Activated T-helper 1 cell treated with anti-CD3 and anti-CD28 coated beads, Interleukin-12 subunit alpha, Interleukin-12 subunit beta, Interleukin-2, Interleukin-4 antibody, amounts not matched to agents 30 ng/mL and 10 ng/mL and 1 ng/mL, durations not matched to agents 14 hours and 24 hours and 36 hours (primary cell): ENCODE measurements around the gene DNMT1. TPM values are rescaled to one million over a fixed set of nuclear protein-coding genes. Genes with fewer than 3 reads are reported as not detected.

Source experiments
- DNase-seq: peaks from one replicate; pipeline ENCODE4 v3.0.0; 2021; ENCODE audit warnings: low spot score
- H3K27ac Mint-ChIP-seq: one replicate; pipeline ENCODE4 v1.8.0; 2021; ENCODE audit warnings: mild to moderate bottlenecking, mixed read lengths
- H3K27me3 Mint-ChIP-seq: one replicate; pipeline ENCODE4 v1.8.0; 2022; ENCODE audit warnings: mild to moderate bottlenecking, moderate library complexity, mixed read lengths; ENCODE audit not compliant: insufficient read depth
- H3K36me3 Mint-ChIP-seq: one replicate; pipeline ENCODE4 v1.8.0; 2021; ENCODE audit warnings: low read depth, mixed read lengths
- H3K4me1 Mint-ChIP-seq: one replicate; pipeline ENCODE4 v1.8.0; 2021; ENCODE audit warnings: low read depth, mixed read lengths
- H3K4me3 Mint-ChIP-seq: one replicate; pipeline ENCODE4 v1.8.0; 2021; ENCODE audit warnings: mild to moderate bottlenecking, moderate library complexity, mixed read lengths
- H3K9me3 Mint-ChIP-seq: one replicate; pipeline ENCODE4 v1.8.0; 2021; ENCODE audit warnings: mixed read lengths
- intact Hi-C: fragments of 100-400 bp; cut with micrococcal nuclease; formaldehyde crosslinking; loops from one replicate; pipeline ENCODE4 v1.15.1; 2024
- total RNA-seq: library from RNA; stranded (reverse); gene quantifications from 2 replicates; pipeline ENCODE4 v1.2.3, GENCODE V29; 2022

The DNMT1 gene
- total RNA-seq, 1 donor from 2014 or later = 425 TPM

GRCh38 chr19:10120538-10121189 lies 74.1 kb downstream of the DNMT1 start:
- H3K9me3 Mint-ChIP-seq = no peaks in the 10 kb centered on the region
- H3K4me1 Mint-ChIP-seq = peaks cover 11% of the 10 kb centered on the region

GRCh38 chr19:10118960-10119359 lies 75.8 kb downstream of the DNMT1 start:
- Mint-ChIP-seq H3K27ac (peak overlapping the region; percentile 72), H3K27me3 (no peaks in the 10 kb centered on the region), H3K36me3 (peaks cover 27% of the 10 kb centered on the region), H3K4me1 (peaks cover 11% of the 10 kb centered on the region), H3K4me3 (peak overlapping the region; percentile 94), H3K9me3 (no peaks in the 10 kb centered on the region)
- DNase-seq = no peak
- intact Hi-C loops = loop anchor here (1.0 kb wide), 2 partner anchors 13 to 131 kb away; partner anchors contain the start of gene PPAN

More at GRCh38 chr19:10120538-10121189, 74.1 kb downstream of the DNMT1 start:
- no peaks in the 10 kb centered on the region for H3K27me3 Mint-ChIP-seq
- DNase-seq = no peak
- H3K36me3 Mint-ChIP-seq = peaks cover 28% of the 10 kb centered on the region
- H3K27ac Mint-ChIP-seq = no peak overlapping the region
- H3K4me3 Mint-ChIP-seq = no peak overlapping the region
- intact Hi-C loops = loop anchor here (1.0 kb wide), 3 partner anchors 8 to 46 kb away; no protein-coding TSS in a partner anchor

GRCh38 chr19:10116866-10117616 lies 77.7 kb downstream of the DNMT1 start:
- intact Hi-C loops = no loop called here
- no peaks in the 10 kb centered on the region for H3K27me3 Mint-ChIP-seq
- peaks cover 21% of the 10 kb centered on the region for H3K4me1 Mint-ChIP-seq
- no peaks in the 10 kb centered on the region for H3K9me3 Mint-ChIP-seq
- no peak overlapping the region for H3K27ac Mint-ChIP-seq
- H3K4me3 Mint-ChIP-seq = peak overlapping the region; percentile 20
- peaks cover 36% of the 10 kb centered on the region for H3K36me3 Mint-ChIP-seq
- DNase-seq = no peak

GRCh38 chr19:10116085-10116865 lies 78.5 kb downstream of the DNMT1 start:
- no peak overlapping the region for H3K27ac Mint-ChIP-seq
- peak overlapping the region; percentile 30 for H3K4me3 Mint-ChIP-seq
- peaks cover 27% of the 10 kb centered on the region for H3K4me1 Mint-ChIP-seq
- H3K9me3 Mint-ChIP-seq = no peaks in the 10 kb centered on the region
- intact Hi-C loops = no loop called here
- peaks cover 36% of the 10 kb centered on the region for H3K36me3 Mint-ChIP-seq
- H3K27me3 Mint-ChIP-seq = no peaks in the 10 kb centered on the region
- DNase-seq = no peak

- H3K4me3 Mint-ChIP-seq = peak overlapping the region; percentile 30
- H3K27me3 Mint-ChIP-seq = no peaks in the 10 kb centered on the region
- peaks cover 32% of the 10 kb centered on the region for H3K4me1 Mint-ChIP-seq
- H3K27ac Mint-ChIP-seq = no peak overlapping the region
- no peaks in the 10 kb centered on the region for H3K9me3 Mint-ChIP-seq
- no peak for DNase-seq
- intact Hi-C loops = no loop called here
- H3K36me3 Mint-ChIP-seq = peaks cover 39% of the 10 kb centered on the region
Observed at GRCh38 chr19:10115392-10116084, 79.2 kb downstream of the DNMT1 start.

- no peaks in the 10 kb centered on the region for H3K9me3 Mint-ChIP-seq
- H3K36me3 Mint-ChIP-seq = peaks cover 43% of the 10 kb centered on the region
- intact Hi-C loops = no loop called here
- H3K27me3 Mint-ChIP-seq = no peaks in the 10 kb centered on the region
- H3K4me3 Mint-ChIP-seq = no peak overlapping the region
- no peak overlapping the region for H3K27ac Mint-ChIP-seq
- DNase-seq = no peak
- peaks cover 31% of the 10 kb centered on the region for H3K4me1 Mint-ChIP-seq
Observed at GRCh38 chr19:10114651-10115391, 79.9 kb downstream of the DNMT1 start.

- DNase-seq = no peak
- Mint-ChIP-seq H3K9me3 (no peaks in the 10 kb centered on the region), H3K36me3 (peaks cover 47% of the 10 kb centered on the region), H3K27ac (no peak overlapping the region), H3K4me1 (peaks cover 32% of the 10 kb centered on the region), H3K4me3 (no peak overlapping the region), H3K27me3 (no peaks in the 10 kb centered on the region)
- intact Hi-C loops = loop anchor here (1.0 to 2.0 kb wide), 4 partner anchors 15 to 179 kb away; no protein-coding TSS in a partner anchor
Observed at GRCh38 chr19:10113964-10114650, 80.6 kb downstream of the DNMT1 start.

- H3K36me3 Mint-ChIP-seq = peaks cover 45% of the 10 kb centered on the region
- H3K4me1 Mint-ChIP-seq = peaks cover 28% of the 10 kb centered on the region
- no peaks in the 10 kb centered on the region for H3K27me3 Mint-ChIP-seq
- no peak for DNase-seq
- no peaks in the 10 kb centered on the region for H3K9me3 Mint-ChIP-seq
- intact Hi-C loops = loop anchor here (1.0 to 2.0 kb wide), 4 partner anchors 15 to 179 kb away; no protein-coding TSS in a partner anchor
- no peak overlapping the region for H3K27ac Mint-ChIP-seq
- no peak overlapping the region for H3K4me3 Mint-ChIP-seq
Observed at GRCh38 chr19:10113592-10113963, 81.2 kb downstream of the DNMT1 start.

- Mint-ChIP-seq H3K27me3 (no peaks in the 10 kb centered on the region), H3K4me3 (peak overlapping the region; percentile 70), H3K4me1 (peaks cover 28% of the 10 kb centered on the region), H3K36me3 (peaks cover 49% of the 10 kb centered on the region), H3K9me3 (no peaks in the 10 kb centered on the region), H3K27ac (peak overlapping the region; percentile 90)
- DNase-seq = peak; percentile 41
- intact Hi-C loops = loop anchor here (1.0 to 2.0 kb wide), 6 partner anchors 7 to 178 kb away; no protein-coding TSS in a partner anchor
Observed at GRCh38 chr19:10112895-10113591, 81.7 kb downstream of the DNMT1 start.

- Mint-ChIP-seq H3K4me3 (peak overlapping the region; percentile 70), H3K9me3 (no peaks in the 10 kb centered on the region), H3K4me1 (peaks cover 34% of the 10 kb centered on the region), H3K36me3 (peaks cover 54% of the 10 kb centered on the region), H3K27me3 (no peaks in the 10 kb centered on the region), H3K27ac (peak overlapping the region; percentile 90)
- intact Hi-C loops = loop anchor here (1.0 to 2.0 kb wide), 5 partner anchors 8 to 177 kb away; no protein-coding TSS in a partner anchor
- no peak for DNase-seq
Observed at GRCh38 chr19:10112037-10112761, 82.6 kb downstream of the DNMT1 start.
